ENCODE measurements around the gene SMCP. TPM values are rescaled to one million over a fixed set of nuclear protein-coding genes. Genes with fewer than 3 reads are reported as not detected.

SMCP gene
- total RNA-seq, 1 donor from 2014 or later, result not detected

GRCh38 chr1:152932170-152932811, 54.2 kb downstream of the SMCP start:
- no peak for TF ChIP-seq CTCF (IDR thresholded peaks at IDR 0.05)
- DNase-seq (ENCODE audit: extremely low spot score, unreplicated experiment), result no peak
- Mint-ChIP-seq H3K27ac (ENCODE audit: unreplicated experiment) (no peak overlapping the region), H3K27me3 (ENCODE audit: unreplicated experiment) (no peaks in the 10 kb centered on the region), H3K9me3 (ENCODE audit: unreplicated experiment) (no peaks in the 10 kb centered on the region), H3K4me1 (ENCODE audit: unreplicated experiment) (no peaks in the 10 kb centered on the region), H3K4me3 (ENCODE audit: unreplicated experiment) (no peak overlapping the region), H3K36me3 (ENCODE audit: unreplicated experiment) (no peaks in the 10 kb centered on the region)

GRCh38 chr1:152933196-152933595, 55.1 kb downstream of the SMCP start:
- no peak overlapping the region for H3K27ac Mint-ChIP-seq (ENCODE audit: unreplicated experiment)
- no peaks in the 10 kb centered on the region for H3K9me3 Mint-ChIP-seq (ENCODE audit: unreplicated experiment)
- H3K4me1 Mint-ChIP-seq (ENCODE audit: unreplicated experiment), result no peaks in the 10 kb centered on the region
- DNase-seq (ENCODE audit: extremely low spot score, unreplicated experiment), result peak; percentile 51
- H3K27me3 Mint-ChIP-seq (ENCODE audit: unreplicated experiment), result no peaks in the 10 kb centered on the region
- no peaks in the 10 kb centered on the region for H3K36me3 Mint-ChIP-seq (ENCODE audit: unreplicated experiment)
- no peak for TF ChIP-seq CTCF (IDR thresholded peaks at IDR 0.05)
- H3K4me3 Mint-ChIP-seq (ENCODE audit: unreplicated experiment), result no peak overlapping the region

Other genes with a start within 250 kb of the SMCP start
- not detected in 2 replicates for gene LCE2D, start 214.9 kb upstream of the SMCP start, total RNA-seq
- gene LCE2C, start 203.0 kb upstream of the SMCP start, total RNA-seq, result not detected in 2 replicates
- gene LCE2B, start 192.2 kb upstream of the SMCP start, total RNA-seq, result not detected in 2 replicates
- gene LCE2A, start 180.0 kb upstream of the SMCP start, total RNA-seq, result not detected in 2 replicates
- not detected in 2 replicates for gene LCE4A, start 170.2 kb upstream of the SMCP start, total RNA-seq
- not detected in 2 replicates for gene KPRP, start 120.3 kb upstream of the SMCP start, total RNA-seq
- not detected in 2 replicates for gene LCE1F, start 103.2 kb upstream of the SMCP start, total RNA-seq
- gene LCE1E, start 92.1 kb upstream of the SMCP start, total RNA-seq, result not detected in 2 replicates
- not detected in 2 replicates for gene LCE1D, start 81.6 kb upstream of the SMCP start, total RNA-seq
- not detected in 2 replicates for gene LCE1C, start 71.7 kb upstream of the SMCP start, total RNA-seq
- gene LCE1B, start 66.4 kb upstream of the SMCP start, total RNA-seq, result not detected in 2 replicates
- not detected in 2 replicates for gene LCE1A, start 50.8 kb upstream of the SMCP start, total RNA-seq
- gene LCE6A, start 35.5 kb upstream of the SMCP start, total RNA-seq, result not detected in 2 replicates
- not detected in 2 replicates for gene LCE7A, start 18.3 kb upstream of the SMCP start, total RNA-seq
- not detected in 2 replicates for gene IVL, start 30.2 kb downstream of the SMCP start, total RNA-seq
- gene SPRR5, start 68.9 kb downstream of the SMCP start, total RNA-seq, result not detected in 2 replicates
- not detected in 2 replicates for gene SPRR4, start 92.3 kb downstream of the SMCP start, total RNA-seq
- not detected in 2 replicates for gene SPRR1A, start 105.8 kb downstream of the SMCP start, total RNA-seq
- gene SPRR3, start 123.4 kb downstream of the SMCP start, total RNA-seq, result not detected in 2 replicates
- gene SPRR1B, start 152.9 kb downstream of the SMCP start, total RNA-seq, result not detected in 2 replicates
- not detected in 2 replicates for gene SPRR2D, start 162.8 kb downstream of the SMCP start, total RNA-seq
- gene SPRR2A, start 179.2 kb downstream of the SMCP start, total RNA-seq, result not detected in 2 replicates
- gene SPRR2B, start 193.3 kb downstream of the SMCP start, total RNA-seq, result not detected in 2 replicates
- gene SPRR2E, start 216.2 kb downstream of the SMCP start, total RNA-seq, result not detected in 2 replicates
- not detected in 2 replicates for gene SPRR2F, start 235.2 kb downstream of the SMCP start, total RNA-seq